HG03521 (cell line): ENCODE data around the gene SH3PXD2B.
"Not testable (repeated sequence)": the region's sequence is repeated elsewhere in the genome, so short reads cannot be mapped to it uniquely, and the experiment has no call there.

ENCODE experiments used
- ATAC-seq: cut with Tn5 transposase; IDR thresholded peaks from one replicate; pipeline ENCODE4 v1.9.1; 2021; ENCODE audit warnings: mild to moderate bottlenecking, moderate library complexity; ENCODE audit not compliant: unreplicated experiment

Gene SH3PXD2B

GRCh38 chr5:172403817-172404216 lies 50.5 kb downstream of the SH3PXD2B start:
- ATAC-seq, result no peak

- no peak for ATAC-seq
These were observed 51.0 kb downstream of the SH3PXD2B start for GRCh38 chr5:172403189-172403796.

GRCh38 chr5:172402531-172403188 lies 51.7 kb downstream of the SH3PXD2B start:
- ATAC-seq, result no peak

DNA sequence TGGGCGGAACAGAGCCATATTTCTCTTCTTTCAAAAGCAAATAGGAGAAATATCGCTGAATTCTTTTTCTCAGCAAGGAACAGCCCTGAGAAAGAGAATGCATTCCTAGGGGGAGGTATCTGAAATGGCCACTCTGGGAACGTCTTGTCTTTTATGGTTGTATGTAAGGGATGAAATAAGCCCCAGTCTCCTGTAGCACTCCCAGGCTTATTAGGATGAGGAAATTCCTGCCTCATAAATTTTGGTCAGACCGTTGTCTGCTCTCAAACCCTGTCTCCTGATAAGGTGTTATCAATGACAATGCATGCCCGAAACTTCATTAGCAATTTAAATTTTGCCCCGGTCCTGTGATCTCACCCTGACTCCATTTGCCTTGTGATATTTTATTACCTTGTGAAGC lies 52.3 kb downstream of the SH3PXD2B start:
- not testable (repeated sequence) for ATAC-seq

DNA sequence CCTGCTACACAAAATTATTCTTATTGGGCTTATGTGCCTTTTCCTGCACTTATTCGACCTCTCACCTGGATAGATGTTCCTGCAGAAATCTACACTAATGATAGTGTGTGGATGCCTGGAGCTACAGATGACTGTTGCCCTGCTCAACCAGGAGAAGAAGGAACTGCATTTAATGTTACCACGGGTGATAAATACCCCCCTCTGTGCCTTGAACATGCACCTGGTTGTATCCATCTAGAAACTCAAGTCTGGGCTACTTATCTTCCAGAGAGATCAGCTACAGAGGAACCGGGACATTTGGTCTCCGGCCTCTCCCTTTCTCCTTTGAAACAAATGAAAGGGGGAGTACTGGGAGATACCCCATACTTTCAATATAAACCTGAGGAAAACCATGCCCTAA lies 54.5 kb downstream of the SH3PXD2B start:
- no peak for ATAC-seq

DNA sequence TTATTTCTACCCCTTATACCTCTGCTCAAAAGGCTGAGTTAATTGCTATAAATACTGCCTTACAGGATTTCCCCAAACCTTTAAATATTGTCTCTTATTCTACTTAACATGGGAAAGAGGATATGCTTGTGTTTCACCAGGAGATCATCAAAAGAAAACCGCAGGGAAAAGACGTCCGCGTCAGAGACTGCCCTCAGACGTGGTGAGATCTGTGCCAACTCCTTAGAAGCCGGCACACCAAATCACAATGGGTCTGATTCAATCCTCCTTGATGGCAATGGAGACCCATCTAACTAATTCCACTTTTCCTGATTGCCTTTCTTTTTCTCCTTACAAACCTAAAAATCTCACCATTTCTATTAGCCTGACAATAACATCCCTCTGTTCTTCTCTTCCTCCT lies 55.0 kb downstream of the SH3PXD2B start:
- ATAC-seq, result no peak

DNA sequence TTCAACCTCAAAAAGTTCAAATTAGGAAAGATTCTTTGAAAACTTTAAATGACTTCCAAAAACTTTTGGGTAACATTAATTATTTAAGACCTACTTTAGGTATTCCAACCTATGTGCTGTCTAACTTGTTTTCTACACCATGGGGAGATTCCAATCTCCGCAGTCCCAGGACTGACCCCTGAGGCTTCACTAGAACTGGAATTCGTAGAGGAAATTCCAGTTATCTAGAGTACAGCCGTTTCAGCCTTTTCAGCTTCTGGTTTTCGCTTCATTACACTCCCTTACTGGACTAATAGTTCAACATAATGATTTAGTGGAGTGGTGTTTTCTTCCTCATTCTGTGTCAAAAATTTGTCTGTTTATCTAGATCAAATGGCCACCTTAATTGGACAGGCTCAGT lies 55.7 kb downstream of the SH3PXD2B start:
- not testable (repeated sequence) for ATAC-seq

- not testable (repeated sequence) for ATAC-seq
These were observed 57.3 kb downstream of the SH3PXD2B start for GRCh38 chr5:172396994-172397393.

DNA sequence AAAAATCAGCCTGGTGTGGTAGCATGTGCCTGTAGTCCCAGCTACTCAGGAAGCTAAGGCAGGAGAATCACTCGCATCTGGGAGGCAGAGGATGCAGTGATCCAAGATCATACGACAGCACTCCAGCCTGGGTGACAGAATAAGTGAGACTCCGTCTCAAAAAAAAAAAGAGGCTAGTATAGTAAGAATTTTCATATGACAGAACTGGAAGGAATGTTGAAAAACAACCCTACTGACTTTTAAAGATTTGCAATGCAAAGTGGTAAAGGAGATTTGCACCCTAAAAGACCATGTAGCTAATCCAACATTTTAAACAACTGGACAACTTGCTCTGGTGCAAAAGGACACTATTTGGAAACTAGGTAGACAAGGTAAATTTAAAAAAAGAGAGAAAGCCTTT lies 58.1 kb downstream of the SH3PXD2B start:
- no peak for ATAC-seq

DNA sequence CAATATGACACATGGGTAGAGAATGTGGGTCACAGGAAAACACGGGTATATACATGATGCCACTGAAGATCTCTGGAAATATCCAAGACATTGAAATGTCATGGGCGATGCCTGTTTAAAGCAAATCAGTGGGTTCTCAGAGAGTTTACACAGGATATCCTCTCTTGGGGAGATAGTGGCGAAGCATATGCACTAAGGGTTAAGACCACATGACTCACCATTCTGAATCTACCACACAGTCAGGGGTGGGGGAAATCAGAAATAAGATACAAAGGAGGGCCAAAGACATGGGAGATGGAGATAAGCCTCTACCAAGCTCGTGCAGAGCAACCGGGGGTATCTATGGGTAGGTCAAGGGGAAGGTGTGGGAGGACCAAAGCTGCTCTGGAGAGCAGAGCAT lies 58.8 kb downstream of the SH3PXD2B start:
- ATAC-seq, result no peak

DNA sequence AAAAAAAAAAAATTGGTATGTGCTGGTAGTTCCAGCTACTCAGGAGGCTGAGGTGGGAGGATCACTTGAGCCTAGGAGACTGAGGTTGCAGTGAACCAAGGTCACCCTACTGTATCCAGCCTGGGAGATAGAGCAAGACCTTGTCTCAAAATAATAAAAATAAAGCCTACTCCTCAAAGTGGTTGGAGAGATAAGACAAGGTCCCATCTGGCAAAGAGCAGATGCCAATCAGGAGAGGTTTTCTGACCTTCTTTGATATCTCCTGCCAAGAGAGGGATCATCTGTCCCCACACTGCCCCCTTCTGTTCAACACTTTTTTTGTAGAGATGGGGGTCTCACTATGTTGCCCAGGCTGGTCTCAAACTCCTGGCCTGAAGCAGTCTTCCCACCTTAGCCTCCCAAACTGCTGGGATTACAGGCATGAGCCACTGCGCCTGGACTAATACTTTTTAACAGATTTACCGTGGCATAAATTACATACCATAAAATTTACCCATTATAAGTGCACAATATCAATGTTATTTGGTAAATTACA lies 64.7 kb downstream of the SH3PXD2B start:
- no peak for ATAC-seq

GRCh38 chr5:172388246-172388733 lies 66.0 kb downstream of the SH3PXD2B start:
- no peak for ATAC-seq

- no peak for ATAC-seq
These were observed 68.6 kb downstream of the SH3PXD2B start for GRCh38 chr5:172385707-172386106.

DNA sequence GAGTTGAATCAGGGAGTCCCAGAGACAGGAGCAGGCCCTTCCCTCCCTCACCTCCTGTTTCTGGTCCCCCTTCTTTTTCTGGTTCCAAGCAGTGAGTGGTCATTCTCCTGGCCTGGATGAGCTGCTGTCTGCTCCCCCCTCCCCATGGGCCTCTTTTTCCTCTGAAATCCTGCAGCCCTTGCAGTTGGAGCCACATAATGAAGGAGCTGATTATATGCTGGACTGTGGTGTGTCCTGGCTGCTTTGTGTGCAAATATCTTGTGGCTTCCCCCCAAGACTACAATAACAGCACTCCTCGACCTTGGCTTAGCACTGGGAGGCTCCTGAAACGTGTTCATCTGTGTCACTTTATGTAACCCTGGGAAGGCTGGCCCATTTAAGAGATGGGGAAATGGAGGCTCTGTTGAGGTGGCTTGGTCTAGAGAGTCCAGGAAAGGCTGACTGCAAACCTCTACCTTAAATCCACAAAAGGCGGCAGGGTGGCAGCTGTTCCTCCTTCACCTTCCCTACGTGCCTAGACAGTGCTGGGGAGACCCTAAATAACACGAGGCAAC lies 69.2 kb downstream of the SH3PXD2B start:
- ATAC-seq, result no peak

DNA sequence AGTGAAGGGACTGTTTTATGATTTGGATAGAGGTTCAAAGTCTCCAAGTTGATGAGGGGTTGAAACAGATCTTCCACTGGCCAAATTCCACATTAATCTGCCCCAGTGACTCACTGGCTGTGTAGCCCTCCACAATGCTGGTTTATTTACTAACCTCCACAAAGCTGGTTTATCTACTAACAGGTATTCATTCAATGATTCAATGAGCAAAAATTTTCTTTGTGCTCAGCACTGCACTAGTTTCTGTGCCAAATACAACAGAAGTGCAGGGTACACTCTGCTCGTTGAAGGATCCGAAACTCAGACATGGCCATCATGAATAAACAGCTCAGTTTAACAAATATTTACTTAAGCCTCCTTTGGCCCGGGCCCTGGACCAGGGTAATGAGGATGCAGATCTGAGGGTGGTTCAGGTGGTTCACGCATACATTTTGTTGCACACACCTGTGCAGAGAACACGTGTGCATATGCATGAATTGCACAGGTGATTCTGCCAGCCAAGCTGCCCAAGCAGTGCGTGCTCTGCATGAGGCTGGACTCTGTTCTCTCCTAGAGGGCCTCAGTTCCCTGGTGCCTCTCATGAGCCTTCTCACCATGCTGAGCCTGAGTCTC lies 71.0 kb downstream of the SH3PXD2B start:
- ATAC-seq, result no peak

- no peak for ATAC-seq
These were observed 73.2 kb downstream of the SH3PXD2B start for GRCh38 chr5:172380987-172381643.

DNA sequence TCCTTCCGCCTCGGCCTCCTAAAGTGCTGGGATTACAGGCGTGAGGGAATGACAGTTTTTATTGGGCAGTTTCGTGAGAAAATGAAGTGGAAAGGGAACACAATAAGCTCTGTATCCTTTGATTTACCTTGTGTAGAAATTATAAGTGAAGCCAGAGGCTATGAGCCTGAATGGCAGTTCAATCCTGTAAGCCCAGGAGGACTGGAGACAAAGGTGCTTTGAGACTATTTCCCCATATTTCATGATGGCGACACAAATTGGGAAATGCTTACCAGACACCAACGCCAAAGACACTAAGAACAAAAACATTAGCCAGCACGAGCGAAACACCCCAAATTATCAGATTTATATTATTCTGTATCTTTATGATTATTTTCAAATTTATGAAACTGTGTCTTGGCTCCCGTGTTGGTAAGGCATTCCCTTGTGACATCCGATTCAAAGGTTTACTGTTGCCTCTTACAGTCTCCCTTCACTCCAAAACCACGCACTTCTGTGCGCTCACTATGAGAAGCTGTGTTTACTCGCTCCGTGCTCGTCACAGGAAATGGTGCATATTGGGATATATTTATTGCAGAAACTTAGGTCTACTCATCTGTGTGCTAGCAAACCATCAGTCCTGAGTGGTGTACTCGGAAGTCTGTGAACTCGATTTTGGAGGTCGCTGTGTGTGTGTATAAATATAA lies 73.9 kb downstream of the SH3PXD2B start:
- no peak for ATAC-seq

GRCh38 chr5:172379481-172379880 lies 74.8 kb downstream of the SH3PXD2B start:
- no peak for ATAC-seq

DNA sequence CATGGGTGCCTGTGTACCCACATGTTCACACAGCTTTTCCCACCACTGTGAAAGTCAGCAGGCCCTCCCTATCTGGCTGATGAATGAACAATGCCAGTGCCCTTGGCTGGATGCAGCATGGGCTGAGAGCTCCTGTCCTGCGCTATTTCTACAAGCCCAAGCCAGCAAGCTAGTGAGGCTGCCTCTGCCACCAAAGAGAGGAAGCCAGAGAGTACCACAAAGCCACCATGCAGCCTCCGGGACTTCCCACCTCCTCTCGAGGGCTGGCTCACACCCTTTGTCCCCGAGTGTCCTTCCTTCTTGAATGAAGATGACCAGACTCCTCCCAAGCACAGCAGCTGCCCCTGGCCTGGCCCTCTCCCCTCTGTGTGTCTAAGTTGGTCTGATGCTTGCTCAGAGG lies 76.5 kb downstream of the SH3PXD2B start:
- no peak for ATAC-seq

DNA sequence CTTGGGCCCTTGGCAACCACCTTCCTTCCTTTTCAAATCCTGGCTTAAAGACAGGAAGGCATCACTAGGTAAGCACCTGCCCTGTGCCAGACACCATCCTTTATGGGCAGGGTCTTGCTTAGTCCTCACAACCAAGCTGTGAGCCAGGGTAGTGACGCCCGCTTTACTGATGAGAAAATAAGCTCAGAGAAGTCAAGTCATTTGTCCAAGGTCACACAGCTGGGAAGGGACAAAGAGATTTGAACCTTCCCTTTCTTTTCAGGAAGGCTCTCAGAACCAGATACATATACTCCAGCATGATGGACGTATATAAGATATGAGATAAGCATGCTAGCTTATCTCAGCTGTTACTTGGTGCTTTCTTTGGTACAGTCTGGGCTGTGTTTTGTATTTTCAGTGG lies 76.9 kb downstream of the SH3PXD2B start:
- ATAC-seq, result no peak

GRCh38 chr5:172374783-172375182 lies 79.5 kb downstream of the SH3PXD2B start:
- ATAC-seq, result no peak
